SW480 (cell line): ENCODE results near the gene TSPAN18.

Experiments
- DNase-seq: peaks from one replicate; pipeline ENCODE4 v3.0.0-alpha.2; 2016; ENCODE audit warnings: low spot score

Gene TSPAN18

DNA sequence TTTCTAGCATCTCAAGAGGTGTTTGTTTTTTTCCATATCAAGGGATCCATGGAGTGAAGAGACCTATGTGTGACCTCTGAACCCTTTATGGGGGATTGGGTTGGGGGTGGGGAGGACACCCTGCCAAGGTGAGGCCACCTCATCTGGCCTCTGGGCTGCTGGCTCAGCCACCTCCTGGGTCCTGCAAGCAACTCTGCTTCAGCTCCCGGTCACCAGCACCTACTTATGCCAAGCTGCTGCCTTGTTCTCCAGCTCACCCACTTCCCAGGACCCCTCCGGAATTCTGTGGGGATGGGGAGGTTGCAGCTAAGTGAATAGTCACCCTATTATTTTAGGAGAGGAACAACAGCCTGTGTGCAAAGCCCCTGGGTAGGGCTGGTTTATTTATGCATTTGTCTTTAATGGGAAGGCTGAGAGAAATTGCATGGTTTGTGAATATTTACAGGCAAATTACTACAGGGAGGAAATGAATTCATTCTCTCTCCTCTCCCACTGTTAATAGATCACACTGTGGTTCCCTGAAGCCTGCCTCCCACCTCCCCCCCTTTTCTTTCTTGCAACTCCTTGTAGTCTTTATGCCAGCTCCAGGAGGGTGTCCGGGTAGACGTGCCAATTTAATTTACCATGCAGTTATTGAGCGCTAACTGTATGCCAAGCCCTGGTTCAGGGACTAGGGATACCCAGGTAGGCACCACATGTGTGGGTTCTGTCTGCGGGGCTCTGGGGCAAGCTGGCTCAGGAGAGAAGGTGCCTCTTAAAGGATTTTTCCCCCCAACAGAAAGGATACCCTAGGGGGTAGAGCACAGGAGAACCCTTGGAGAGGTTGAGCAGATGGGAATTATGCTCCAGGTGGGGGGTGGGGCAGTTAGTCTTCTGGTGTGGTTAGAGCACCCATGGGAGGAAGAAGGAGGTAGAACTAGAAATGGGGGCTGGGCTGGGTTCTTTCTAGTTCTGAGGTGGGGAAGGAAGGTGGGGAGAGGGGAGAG, 50.7 kb downstream of the TSPAN18 start:
- DNase-seq = no peak

DNA sequence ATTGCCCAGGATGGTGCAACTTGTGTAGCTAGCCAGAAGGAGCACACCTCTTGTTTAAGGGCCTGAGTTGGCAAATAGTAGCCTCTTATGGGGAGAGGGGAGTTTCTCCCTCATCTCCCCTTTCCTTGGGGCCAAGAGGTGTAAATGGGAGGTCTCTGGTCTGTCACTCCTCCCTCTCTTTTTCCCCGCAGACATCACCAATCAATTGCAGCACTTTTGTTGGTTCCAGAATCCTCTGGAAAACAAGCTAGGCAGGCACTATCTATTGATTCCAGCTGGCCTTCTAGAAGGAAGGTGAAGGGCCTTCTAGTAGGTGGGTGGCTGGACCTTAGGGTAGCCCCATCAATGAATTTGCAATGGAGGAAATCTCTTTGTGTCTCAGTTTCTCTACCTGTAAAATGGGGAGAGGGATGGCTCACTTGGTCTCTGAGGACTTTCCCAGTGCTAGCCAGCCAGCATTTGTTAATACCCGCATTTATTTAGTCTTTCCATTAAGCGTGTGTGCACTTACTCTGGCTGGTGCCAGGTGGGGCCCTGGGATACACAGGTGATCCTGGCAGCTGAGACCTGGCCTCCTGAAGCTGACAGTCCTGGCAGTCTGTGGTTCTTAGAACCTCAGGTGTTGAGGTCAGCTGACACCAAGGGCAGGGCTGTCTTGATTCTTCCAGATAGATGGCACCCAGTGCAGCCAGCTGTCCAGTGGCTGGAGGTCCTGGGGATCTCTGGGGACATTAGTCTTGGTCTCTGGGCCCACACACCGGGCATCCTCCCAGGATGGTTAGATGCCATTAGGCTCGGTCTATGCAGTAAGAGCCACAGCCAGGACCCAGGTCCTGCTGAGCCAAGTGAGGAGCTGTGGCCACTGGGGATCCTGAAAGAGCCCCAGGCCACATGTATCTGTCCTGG, 51.7 kb downstream of the TSPAN18 start:
- DNase-seq = no peak

DNA sequence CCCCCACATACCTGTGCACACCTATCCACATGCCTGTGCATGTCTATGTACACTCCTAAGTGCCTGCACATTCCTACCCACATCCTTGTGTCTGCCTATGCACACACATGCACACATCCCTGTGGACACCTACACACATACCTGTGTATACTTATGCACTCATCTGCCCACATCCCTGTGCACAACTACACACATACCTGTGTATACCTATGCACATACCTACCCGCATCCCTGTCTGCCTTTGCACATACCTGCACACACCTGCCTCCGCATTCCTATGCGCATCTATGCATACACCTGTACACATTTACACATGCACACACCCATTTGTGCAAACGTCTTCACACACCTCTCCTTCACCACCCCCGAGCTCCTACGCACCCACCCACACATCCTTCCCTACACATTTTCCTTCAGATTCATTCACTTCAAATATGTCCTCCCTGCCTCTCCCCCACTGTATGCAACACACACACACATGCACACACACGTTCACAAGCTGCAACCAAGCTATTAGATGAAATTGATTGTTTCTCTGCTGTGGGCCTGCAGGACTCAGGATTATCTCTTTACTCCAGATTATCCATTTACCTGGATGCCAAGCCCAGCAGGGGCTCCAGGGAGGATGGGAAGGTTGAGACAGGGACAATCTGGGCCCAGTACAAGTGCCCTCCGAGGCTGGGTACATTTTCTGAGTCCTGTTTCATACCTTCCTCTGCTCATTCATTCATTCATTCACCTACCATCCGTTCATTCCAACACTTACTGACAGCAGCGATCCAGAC, 53.2 kb downstream of the TSPAN18 start:
- DNase-seq = no peak

DNA sequence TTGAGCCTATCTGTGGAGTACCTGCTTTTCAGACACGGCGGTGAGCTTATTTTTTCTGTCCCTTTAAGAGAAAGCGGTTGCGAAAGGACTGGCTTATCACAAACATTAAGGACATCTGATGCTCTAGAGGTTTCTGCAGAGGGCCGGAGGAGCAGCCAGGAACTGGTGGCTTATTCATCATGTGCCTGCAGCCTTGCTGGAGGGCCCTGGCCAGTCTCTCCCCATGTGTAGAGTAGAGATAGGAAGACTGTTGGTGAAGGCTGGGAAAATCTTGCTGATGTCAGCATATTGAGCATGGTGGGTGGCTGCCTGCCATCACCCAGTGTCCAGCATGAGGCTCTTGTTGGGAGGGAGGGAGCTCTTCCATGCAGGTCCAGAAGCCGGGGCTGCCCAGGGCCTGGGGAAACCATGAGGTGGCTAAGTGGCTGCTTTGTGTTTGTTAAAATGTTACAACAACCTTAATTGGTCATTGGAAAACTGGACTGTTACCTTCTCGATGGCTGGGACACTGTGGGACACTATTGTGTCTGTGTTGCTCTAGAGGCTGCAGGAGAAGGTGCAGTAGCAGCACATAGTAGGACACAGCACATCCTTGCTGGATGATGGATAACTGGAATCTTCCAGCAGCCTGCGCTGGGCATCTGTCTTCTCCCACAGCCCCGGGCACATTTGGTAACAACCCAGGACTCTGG, 54.3 kb downstream of the TSPAN18 start:
- no peak for DNase-seq

DNA sequence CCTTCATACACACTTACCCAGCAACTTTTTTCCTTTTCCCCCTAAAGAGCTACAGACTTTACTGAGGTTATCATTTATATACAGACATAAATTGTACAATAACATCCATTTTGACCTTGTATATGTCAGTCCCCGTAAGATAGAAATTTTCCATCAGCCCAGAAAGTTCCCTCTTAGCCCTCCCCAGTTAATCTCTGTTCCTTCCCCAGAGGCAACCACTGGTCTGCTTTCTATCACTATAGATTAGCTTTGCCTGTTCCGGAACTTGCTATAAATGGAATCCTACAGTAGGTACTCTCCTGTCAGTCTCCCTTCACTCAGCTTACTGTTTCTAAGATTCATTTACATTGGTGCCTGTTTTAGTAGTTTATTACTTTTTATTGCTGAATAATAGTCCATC, 54.9 kb downstream of the TSPAN18 start:
- no peak for DNase-seq

DNA sequence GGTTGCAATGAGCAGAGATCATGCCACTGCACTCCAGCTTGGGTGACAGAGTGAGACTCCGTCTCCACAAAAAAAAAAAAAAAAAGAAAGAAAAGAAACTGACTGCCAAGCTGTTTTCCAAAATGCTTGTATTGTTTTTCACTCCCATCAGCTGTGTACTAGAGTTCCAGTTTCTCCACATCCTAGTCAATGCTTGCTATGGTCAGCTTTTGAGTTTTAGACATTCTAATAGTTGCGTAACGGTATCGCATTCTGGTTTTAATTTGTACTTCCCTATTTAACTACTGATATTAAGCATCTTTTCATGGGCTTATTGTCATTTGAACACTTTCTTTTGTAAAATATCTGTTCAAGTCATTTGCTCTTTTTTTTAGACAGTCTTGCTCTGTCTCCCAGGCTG, 55.7 kb downstream of the TSPAN18 start:
- no peak for DNase-seq

DNA sequence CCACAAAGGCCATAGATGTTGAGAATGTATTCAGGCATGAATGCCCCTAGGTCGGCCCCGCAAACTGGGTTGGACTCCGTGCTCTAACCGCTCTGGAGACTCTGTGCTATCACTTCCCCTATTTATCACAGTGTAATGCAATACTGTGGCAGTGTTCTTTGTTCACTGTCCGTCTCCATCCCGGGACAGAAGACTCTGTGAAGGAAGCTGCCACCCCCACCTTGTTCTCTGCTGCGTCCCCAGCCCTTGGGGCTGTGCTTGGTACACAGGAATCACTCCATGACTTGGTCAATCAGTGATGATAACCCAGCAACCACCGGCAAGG, 57.6 kb downstream of the TSPAN18 start:
- DNase-seq = no peak

DNA sequence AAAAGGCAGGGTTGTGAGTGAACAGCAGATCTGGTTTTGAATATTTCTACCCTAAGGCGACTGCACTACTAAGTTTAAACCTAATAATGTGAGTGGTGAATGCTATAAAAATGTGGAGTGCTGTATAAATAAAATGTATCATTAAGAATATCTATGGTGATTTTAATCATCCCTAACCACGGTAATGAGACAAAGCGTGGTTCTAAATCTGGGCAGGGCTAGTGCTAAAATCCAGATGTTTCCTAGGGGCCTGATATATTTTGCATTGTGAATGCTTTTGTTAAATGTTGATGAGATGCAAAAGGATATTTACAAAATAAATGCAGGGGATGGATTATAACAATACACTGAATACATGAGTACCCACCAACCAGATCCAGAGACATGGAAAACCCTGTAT, 58.1 kb downstream of the TSPAN18 start:
- DNase-seq = no peak

DNA sequence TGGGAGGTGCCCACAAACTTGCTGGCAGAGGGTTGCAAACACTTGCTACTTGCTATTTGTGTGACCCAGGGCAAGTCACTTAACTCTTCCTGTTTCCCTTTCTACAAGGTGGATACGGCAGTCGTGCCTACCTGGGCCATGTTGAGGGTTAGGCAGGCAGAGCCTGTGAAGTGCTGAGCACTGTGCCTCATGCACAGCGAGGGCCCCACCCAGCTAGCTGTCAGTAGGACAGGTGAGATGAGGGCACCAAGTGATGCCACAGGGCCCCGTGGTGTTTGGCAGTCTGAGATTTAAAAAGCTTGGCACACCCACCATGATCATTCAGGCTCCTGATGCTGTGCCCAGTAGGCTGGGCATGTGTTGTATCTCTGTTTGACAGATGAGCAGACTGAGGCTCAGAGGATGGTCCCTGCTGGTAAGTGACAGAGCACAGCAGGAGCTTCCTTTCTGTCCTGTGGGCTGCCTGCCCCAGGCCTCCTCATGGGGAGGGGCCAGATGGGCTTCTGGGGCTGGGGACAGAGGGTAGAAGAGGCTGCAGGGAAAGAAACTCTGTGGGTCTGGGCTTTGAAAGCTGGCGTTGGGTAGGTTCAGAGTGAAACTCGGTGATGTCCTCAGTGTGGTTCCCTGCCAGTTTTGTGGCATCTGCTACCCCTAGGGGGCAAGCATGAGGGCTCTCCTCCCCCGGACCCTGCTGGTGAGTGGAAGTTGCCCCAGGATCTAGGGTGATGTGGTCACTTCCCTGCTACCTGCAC, 59.3 kb downstream of the TSPAN18 start:
- DNase-seq = no peak

DNA sequence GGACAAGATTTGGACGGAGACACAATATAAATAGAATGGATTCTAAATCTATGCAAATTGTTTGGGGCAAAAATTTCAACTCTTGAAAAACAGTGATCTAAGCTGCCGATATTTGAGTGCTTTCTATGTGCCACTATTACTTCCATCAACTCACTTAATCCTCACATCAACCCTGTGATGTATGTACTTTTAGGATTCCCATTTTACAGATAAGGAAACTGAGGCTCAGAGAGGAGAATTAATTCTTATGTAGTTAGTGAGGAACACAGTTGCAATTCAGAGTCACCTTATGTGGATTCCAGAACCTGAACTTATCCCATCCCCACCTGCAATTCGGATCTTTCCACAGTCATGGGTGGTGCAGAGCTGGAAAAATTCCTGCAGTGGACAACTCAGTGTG, 60.3 kb downstream of the TSPAN18 start:
- no peak for DNase-seq

DNA sequence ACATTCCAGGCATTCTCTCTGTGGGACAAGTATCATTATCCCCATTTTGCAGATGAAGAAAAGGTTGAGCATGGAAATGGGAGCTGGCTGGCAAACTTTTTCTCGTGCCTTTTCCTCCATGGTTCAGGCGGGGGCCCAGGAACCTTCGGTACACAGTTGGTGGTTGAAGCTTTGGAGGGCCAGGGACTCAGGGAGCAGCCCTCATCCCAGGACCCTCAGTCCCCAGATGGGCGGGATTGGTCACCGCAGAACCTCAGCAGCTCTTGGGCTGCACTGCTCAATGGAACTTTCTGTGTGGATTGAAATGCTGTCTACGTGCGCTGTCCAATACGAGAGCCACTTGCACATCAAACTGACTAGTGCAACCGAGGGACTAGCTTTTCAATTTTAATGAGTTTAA, 61.2 kb downstream of the TSPAN18 start:
- no peak for DNase-seq

DNA sequence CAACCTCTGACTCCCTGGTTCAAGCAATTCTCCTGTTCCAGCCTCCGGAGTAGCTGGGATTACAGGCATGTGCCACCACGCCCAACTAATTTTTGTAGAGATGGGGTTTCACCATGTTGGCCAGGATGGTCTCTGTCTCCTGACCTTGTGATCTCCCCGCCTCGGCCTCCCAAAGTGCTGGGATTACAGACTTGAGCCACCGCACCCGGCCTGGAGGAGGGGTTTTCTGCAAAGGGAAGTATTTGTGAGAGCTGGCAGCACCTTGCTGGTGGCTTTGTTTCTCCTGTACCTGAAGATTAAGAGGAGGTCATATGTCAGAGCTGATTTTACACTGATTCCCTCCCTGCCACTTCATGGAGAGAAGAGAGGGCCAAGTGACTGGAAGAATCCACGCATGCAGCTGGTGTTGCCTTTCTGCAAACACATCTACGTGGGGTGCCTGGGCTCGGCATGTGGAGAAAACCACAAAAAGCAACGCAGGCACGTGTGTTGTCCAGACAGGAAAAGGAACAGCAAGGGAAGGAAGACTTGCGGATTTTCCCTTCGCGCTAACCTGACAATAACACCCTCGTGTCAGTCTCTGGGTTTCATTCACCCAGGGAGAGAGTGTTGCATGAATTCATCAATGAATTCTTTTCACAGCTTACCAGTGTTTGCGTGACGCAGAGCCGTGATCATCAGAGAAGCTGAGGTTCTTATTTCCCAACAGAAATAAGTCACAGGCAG, 61.9 kb downstream of the TSPAN18 start:
- no peak for DNase-seq

DNA sequence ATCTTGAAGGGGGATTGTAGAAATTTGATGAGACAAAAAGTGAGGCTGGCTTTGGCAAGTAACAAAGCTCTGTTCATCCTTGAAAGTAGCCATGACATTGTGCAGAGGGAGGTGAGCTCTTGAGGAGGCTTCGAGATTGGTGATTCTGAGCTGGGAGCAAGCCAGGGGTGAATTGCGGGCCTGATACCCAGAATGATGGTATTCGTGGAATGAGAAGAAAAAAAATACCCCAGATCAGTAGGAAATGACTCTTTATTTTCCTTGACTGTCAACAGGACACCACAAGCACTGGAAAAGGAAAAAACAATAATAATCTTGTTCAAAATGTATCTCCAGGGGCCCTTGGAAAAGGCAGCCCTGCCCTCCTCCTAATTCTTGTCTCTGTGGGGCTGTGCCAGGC, 62.7 kb downstream of the TSPAN18 start:
- DNase-seq = no peak

DNA sequence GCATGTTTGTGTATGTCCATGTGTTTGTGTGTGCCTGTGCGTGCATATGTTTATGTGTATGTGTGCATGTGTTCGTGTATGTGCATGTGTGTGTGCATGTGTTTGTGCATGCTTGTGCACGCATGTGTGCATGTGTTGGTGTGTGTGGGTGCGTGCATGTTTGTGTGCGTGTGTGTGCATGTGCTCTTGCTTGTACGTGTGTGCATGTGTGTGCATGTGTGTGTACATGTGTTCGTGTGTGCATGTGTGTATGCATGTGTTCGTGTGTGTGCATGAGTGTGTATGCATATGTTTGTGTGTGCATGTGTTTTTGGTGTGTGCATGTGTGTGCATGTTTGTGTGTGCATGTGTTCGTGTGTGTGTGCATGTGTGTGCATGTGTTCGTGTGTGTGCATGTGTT, 63.4 kb downstream of the TSPAN18 start:
- DNase-seq = no peak

DNA sequence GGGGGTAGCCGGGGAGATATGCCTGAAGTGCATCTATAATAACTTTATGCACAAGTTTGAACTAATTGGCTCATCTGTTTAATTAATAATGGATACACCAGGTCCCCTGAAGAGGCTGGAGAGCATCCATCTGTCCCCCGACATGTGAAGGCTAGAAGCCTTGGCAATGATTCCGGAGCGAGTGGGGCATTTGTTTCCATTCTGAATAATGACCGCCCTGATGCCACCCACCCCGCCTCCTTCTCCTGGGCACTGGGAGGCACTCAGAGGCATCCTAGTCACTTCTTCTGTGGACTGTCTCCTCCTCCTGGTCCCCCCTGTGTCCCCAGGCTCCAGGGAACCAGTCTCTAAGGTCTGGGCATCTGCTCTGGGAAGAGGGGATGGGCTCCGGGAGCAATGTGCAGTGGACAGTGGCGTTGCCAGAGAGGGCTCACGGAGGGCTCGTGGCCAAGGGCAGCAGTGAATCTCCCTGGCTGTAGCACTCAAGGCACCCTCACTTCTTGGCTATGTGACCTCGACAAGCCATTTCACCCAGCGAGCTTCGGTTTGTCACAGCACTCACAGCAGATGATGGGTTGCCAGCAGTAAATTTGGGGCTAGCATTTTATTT, 64.7 kb downstream of the TSPAN18 start:
- no peak for DNase-seq

DNA sequence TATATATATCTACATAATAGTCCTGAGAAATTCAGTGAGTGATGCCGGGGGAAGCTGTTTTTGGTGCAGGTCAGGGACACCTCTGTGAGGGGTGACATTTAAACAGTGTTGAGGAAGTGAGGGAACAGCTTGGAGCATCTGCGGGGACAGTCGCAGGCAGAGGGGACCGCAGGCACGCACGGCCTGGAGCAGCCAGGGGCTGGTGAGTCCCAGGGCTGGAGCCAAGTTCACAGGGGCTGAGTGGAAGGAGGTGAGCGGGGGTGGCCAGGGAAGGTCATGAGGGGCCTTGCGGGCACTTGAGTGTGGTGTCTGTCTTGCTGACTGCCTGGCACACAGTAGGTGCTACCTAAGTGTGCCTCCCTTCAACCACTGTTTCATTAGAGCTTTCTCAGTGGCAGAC, 65.4 kb downstream of the TSPAN18 start:
- no peak for DNase-seq

DNA sequence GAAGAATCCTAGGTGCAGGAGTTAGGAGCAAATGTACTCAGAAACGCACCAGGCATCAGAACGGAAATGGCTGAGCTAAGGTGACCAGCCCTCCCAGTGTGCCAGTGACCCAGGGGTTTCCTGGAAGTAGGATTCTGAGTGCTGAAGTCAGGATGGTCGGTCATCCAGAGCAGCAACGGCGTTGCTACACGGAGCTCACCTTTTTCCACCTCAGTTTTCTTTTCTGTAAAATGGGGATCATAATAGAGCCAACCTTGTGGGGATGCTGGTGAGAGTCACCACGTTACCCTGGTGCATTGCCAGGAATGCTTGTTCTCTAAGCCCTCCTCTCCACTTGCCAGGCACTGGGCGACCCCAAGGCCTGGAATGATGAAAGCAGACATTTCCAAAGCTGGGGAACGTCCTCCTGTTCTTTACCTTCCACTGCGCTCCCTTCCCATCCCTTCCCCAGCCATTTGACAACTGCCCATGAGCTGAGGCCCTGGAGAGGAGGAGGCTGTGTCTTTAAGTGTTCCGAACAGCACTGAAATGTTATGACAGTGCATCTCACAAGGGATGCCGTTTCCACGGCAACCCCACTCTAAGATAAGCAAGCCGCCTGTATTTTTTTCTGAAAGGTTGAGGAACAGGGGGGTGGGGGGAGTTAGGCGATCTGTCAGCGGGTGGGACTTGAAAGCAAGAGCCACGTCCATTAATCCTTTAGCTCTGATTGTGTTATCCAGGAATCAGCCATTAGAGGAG, 66.8 kb downstream of the TSPAN18 start:
- DNase-seq = no peak

DNA sequence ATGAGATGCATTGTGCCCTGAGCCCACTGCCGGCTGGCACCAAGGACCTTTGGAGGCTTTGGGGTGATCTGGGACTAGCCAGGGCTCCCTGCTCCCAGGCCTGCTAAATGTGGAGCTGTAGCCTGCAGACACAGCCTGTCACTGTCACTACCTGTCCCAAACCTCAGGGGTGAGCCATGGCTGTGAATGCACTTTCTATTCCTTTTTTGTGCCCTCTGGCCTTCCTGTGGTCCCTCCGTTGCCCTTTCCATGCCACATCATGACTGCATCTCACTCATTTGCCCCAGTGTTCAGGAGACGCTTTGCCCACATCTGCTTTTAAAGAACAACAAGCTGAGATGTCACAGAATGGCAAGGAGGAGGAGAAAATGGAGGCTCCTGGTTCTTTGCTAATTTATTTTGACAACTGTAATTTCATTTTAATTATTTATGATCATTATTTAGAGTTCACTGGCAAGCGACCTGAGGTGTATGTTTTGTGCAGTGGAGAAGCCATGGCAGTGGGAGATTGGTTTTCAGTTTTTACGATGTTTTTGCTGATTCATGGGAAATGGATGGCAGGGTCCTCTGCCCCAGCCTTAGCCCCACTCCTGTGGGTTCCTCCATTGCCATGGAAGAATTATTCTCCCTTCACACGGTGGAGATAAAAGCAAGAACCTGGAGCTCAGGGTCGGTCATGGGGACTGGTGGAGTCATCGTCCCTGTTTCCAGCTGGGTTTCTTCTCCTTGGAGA, 69.2 kb downstream of the TSPAN18 start:
- no peak for DNase-seq
